ENCODE results near the gene LALBA. TPM values are rescaled to one million over a fixed set of nuclear protein-coding genes. Genes with fewer than 3 reads are reported as not detected.

The LALBA gene
- total RNA-seq, 1 experiment from 2014 or later = not detected

GRCh38 chr12:48545833-48546469, 23.9 kb downstream of the LALBA start:
- Histone ChIP-seq H3K23ac (ENCODE audit: insufficient read length, low read depth, low read length) (no peak overlapping the region), H3K27ac (ENCODE audit: insufficient read length, low read depth, low read length) (no peak overlapping the region), H4K20me1 (ENCODE audit: control insufficient read depth, insufficient read depth, insufficient read length) (no peaks in the 10 kb centered on the region), H2BK5ac (ENCODE audit: insufficient read length, low read length) (no peak overlapping the region), H2BK12ac (ENCODE audit: insufficient read length, low read depth, low read length) (no peak overlapping the region), H3K79me1 (ENCODE audit: insufficient read depth, low read depth, low read length, poor library complexity, severe bottlenecking) (no peaks in the 10 kb centered on the region), H3K79me2 (ENCODE audit: insufficient read depth, low read length) (no peaks in the 10 kb centered on the region), H3K9ac (ENCODE audit: extremely low read depth, insufficient read length, low read length) (no peak overlapping the region), H3K4me1 (ENCODE audit: insufficient read depth, low read length) (no peaks in the 10 kb centered on the region), H3K27me3 (ENCODE audit: insufficient read depth, low read length) (no peaks in the 10 kb centered on the region), H4K5ac (ENCODE audit: insufficient read length, low read depth, low read length) (no peak overlapping the region), H4K91ac (ENCODE audit: insufficient read length, low read depth, low read length) (no peak overlapping the region), H2BK20ac (ENCODE audit: low read depth, low read length, poor library complexity, severe bottlenecking) (no peak overlapping the region), H3K18ac (ENCODE audit: insufficient read length, low read depth, low read length) (no peak overlapping the region), H3K23me2 (ENCODE audit: insufficient read length, low read depth, low read length, poor library complexity, severe bottlenecking) (no peaks in the 10 kb centered on the region), H3K9me3 (ENCODE audit: control insufficient read depth, low read depth, low read length) (no peaks in the 10 kb centered on the region), H3K14ac (ENCODE audit: insufficient read depth, low read length) (no peak overlapping the region), H3K4me2 (ENCODE audit: insufficient read depth, insufficient read length, low read length) (no peak overlapping the region), H4K8ac (replicated peaks; ENCODE audit: insufficient read length, low read depth, low read length) (no peak overlapping the region), H3K4ac (ENCODE audit: low read depth, low read length) (no peak overlapping the region), H2AFZ (ENCODE audit: low read length) (no peak overlapping the region), H3K56ac (ENCODE audit: insufficient read length, low read depth, low read length) (no peak overlapping the region), H3T11ph (ENCODE audit: low read length) (no peak overlapping the region), H2BK15ac (ENCODE audit: low read depth, low read length) (no peak overlapping the region), H2AK5ac (ENCODE audit: insufficient read length, low read length) (no peak overlapping the region), H2BK120ac (ENCODE audit: low read depth, low read length, poor library complexity, severe bottlenecking) (no peak overlapping the region)
- Mint-ChIP-seq H3K27me3 (ENCODE audit: low read depth) (peaks cover 9% of the 10 kb centered on the region), H3K4me1 (no peaks in the 10 kb centered on the region), H3K36me3 (ENCODE audit: insufficient read depth in 1 of 3, low read depth in 3 of 3) (no peaks in the 10 kb centered on the region; a peak in 1 of 7 replicates), H3K4me3 (no peak overlapping the region), H3K9me3 (peaks cover 13 to 50% of the 10 kb centered on the region in 2 experiments), H3K27ac (no peak overlapping the region)
- WGBS (ENCODE audit: extremely low coverage, insufficient read length, low lambda C conversion rate) = no CpG with 5 or more reads among the region's 4 CpGs
- TF ChIP-seq CTCF (conservative IDR thresholded peaks at IDR 0.05) = no peak
- no peak for DNase-seq

Data from H9 (cell line).